ENCODE data around the gene PRSS35. TPM values are rescaled to one million over a fixed set of nuclear protein-coding genes. Genes with fewer than 3 reads are reported as not detected.
"Not testable (repeated sequence)": the region's sequence is repeated elsewhere in the genome, so short reads cannot be mapped to it uniquely, and the experiment has no call there.

PRSS35 gene
- total RNA-seq, 1 experiment from 2014 or later, result 0.10 TPM

DNA sequence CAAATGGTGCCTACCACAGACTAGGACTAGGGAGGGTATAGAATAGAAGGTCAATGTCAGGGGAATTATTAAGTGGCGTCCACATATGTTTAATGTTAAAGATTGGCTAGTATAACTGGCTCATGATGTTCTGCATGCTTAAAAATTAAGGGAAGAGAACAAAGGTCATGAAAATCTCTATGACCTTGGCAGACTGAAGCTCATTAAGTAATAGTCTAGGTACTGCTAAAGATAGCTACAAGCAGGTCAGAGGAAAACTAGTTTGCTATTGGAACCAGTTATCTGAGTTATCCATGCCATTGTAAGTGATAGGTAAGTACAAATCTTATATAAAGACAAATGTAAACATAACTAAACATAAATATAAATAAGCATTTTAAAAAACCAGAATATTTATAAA, 32.9 kb upstream of the PRSS35 start:
- BruUV-seq (replicated peaks), result no TSS peak
- ATAC-seq (no peak), DNase-seq (ENCODE audit: low read depth, low spot score) (no peak)
- TF ChIP-seq SIN3A (IDR thresholded peaks at IDR 0.05; ENCODE audit: borderline replicate concordance, insufficient read depth, low read depth, low read length), result no peak
- TF ChIP-seq, protein P1, sequence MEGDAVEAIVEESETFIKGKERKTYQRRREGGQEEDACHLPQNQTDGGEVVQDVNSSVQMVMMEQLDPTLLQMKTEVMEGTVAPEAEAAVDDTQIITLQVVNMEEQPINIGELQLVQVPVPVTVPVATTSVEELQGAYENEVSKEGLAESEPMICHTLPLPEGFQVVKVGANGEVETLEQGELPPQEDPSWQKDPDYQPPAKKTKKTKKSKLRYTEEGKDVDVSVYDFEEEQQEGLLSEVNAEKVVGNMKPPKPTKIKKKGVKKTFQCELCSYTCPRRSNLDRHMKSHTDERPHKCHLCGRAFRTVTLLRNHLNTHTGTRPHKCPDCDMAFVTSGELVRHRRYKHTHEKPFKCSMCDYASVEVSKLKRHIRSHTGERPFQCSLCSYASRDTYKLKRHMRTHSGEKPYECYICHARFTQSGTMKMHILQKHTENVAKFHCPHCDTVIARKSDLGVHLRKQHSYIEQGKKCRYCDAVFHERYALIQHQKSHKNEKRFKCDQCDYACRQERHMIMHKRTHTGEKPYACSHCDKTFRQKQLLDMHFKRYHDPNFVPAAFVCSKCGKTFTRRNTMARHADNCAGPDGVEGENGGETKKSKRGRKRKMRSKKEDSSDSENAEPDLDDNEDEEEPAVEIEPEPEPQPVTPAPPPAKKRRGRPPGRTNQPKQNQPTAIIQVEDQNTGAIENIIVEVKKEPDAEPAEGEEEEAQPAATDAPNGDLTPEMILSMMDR (IDR thresholded peaks at IDR 0.05), result no peak
- no peak for TF ChIP-seq TCF7L2 (IDR thresholded peaks at IDR 0.05; ENCODE audit: low read depth, low read length)
- TF ChIP-seq POLR2AphosphoS5 (IDR thresholded peaks at IDR 0.05; ENCODE audit: low read depth, low read length), result no peak
- TF ChIP-seq, protein P2, sequence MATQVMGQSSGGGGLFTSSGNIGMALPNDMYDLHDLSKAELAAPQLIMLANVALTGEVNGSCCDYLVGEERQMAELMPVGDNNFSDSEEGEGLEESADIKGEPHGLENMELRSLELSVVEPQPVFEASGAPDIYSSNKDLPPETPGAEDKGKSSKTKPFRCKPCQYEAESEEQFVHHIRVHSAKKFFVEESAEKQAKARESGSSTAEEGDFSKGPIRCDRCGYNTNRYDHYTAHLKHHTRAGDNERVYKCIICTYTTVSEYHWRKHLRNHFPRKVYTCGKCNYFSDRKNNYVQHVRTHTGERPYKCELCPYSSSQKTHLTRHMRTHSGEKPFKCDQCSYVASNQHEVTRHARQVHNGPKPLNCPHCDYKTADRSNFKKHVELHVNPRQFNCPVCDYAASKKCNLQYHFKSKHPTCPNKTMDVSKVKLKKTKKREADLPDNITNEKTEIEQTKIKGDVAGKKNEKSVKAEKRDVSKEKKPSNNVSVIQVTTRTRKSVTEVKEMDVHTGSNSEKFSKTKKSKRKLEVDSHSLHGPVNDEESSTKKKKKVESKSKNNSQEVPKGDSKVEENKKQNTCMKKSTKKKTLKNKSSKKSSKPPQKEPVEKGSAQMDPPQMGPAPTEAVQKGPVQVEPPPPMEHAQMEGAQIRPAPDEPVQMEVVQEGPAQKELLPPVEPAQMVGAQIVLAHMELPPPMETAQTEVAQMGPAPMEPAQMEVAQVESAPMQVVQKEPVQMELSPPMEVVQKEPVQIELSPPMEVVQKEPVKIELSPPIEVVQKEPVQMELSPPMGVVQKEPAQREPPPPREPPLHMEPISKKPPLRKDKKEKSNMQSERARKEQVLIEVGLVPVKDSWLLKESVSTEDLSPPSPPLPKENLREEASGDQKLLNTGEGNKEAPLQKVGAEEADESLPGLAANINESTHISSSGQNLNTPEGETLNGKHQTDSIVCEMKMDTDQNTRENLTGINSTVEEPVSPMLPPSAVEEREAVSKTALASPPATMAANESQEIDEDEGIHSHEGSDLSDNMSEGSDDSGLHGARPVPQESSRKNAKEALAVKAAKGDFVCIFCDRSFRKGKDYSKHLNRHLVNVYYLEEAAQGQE (IDR thresholded peaks at IDR 0.05; ENCODE audit: insufficient read depth in 1 of 2, low read depth in 2 of 2, low read length in 1 of 2), result no peak
- ChIA-PET CTCF (no interaction called here), POLR2A (no interaction called here)
- H3K36me3 ChIP-seq (ENCODE audit: control insufficient read depth, insufficient read depth, low read length), result no peaks in the 10 kb centered on the region
- in situ Hi-C loops (cut with HindIII; ENCODE audit: low pct_unique_long_range_greater_than_20kb, low sequenced_read_pairs) (no loop called here), intact Hi-C loops (cut with micrococcal nuclease; ENCODE audit: unreplicated experiment) (no loop called here)
- no peak overlapping the region for H3K27ac ChIP-seq (ENCODE audit: low read length)
- H3K4me3 ChIP-seq (ENCODE audit: low read depth in 2 of 2, low read length in 2 of 2), result no peak overlapping the region
- no peaks in the 10 kb centered on the region for H3K27me3 ChIP-seq (ENCODE audit: control insufficient read depth, insufficient read depth, low read length)
- H3K9me3 ChIP-seq (ENCODE audit: control insufficient read depth, insufficient read depth, low read depth, low read length), result no peaks in the 10 kb centered on the region
- H3K4me1 ChIP-seq (ENCODE audit: control insufficient read depth, insufficient read depth, low read length), result no peaks in the 10 kb centered on the region

GRCh38 chr6:83480470-83480869, 31.9 kb upstream of the PRSS35 start:
- intact Hi-C loops (cut with micrococcal nuclease; ENCODE audit: unreplicated experiment) (no loop called here), in situ Hi-C loops (cut with HindIII; ENCODE audit: low pct_unique_long_range_greater_than_20kb, low sequenced_read_pairs) (no loop called here)
- POLR2A ChIA-PET, result no interaction called here
- CTCF ChIA-PET, result no interaction called here
- ATAC-seq (no peak), DNase-seq (ENCODE audit: low read depth, low spot score) (no peak)
- no TSS peak for BruUV-seq (replicated peaks)
- Histone ChIP-seq H3K27ac (ENCODE audit: low read length) (no peak overlapping the region), H3K4me1 (ENCODE audit: control insufficient read depth, insufficient read depth, low read length) (no peaks in the 10 kb centered on the region), H3K27me3 (ENCODE audit: control insufficient read depth, insufficient read depth, low read length) (no peaks in the 10 kb centered on the region), H3K9me3 (ENCODE audit: control insufficient read depth, insufficient read depth, low read depth, low read length) (no peaks in the 10 kb centered on the region), H3K36me3 (ENCODE audit: control insufficient read depth, insufficient read depth, low read length) (no peaks in the 10 kb centered on the region), H3K4me3 (ENCODE audit: low read depth in 2 of 2, low read length in 2 of 2) (no peak overlapping the region)
- TF ChIP-seq, protein P2 (IDR thresholded peaks at IDR 0.05; ENCODE audit: insufficient read depth in 1 of 2, low read depth in 2 of 2, low read length in 1 of 2), result no peak
- no peak for TF ChIP-seq TCF7L2 (IDR thresholded peaks at IDR 0.05; ENCODE audit: low read depth, low read length)
- no peak for TF ChIP-seq SIN3A (IDR thresholded peaks at IDR 0.05; ENCODE audit: borderline replicate concordance, insufficient read depth, low read depth, low read length)
- TF ChIP-seq POLR2AphosphoS5 (IDR thresholded peaks at IDR 0.05; ENCODE audit: low read depth, low read length), result no peak

DNA sequence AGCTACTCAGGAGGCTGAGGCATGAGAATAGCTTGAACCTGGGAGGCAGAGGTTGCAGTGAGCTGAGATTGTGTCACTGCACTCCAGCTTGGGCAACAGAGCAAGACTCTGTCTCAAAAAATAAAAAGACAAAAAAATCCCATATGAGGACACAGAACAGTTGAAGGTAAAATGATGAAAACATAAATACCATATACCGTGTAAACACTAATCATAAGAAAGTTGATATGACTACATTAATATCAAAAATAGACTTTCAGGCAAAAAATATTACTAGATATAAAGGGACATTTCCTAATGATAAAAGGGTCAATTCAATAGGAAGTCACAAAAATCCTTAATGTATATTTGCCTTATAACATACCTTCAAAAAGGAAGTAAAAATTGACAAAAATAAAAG, 30.4 kb upstream of the PRSS35 start:
- H3K4me1 ChIP-seq (ENCODE audit: control insufficient read depth, insufficient read depth, low read length); CTCF ChIA-PET; ATAC-seq; H3K27me3 ChIP-seq (ENCODE audit: control insufficient read depth, insufficient read depth, low read length); BruUV-seq (replicated peaks); H3K4me3 ChIP-seq (ENCODE audit: low read depth in 2 of 2, low read length in 2 of 2); H3K27ac ChIP-seq (ENCODE audit: low read length); intact Hi-C loops (cut with micrococcal nuclease; ENCODE audit: unreplicated experiment); H3K36me3 ChIP-seq (ENCODE audit: control insufficient read depth, insufficient read depth, low read length); POLR2A ChIA-PET; DNase-seq (ENCODE audit: low read depth, low spot score); in situ Hi-C loops (cut with HindIII; ENCODE audit: low pct_unique_long_range_greater_than_20kb, low sequenced_read_pairs); H3K9me3 ChIP-seq (ENCODE audit: control insufficient read depth, insufficient read depth, low read depth, low read length): not testable (repeated sequence)
